ENCODE measurements around the gene TAS2R40. TPM values are rescaled to one million over a fixed set of nuclear protein-coding genes. Genes with fewer than 3 reads are reported as not detected.
A peak's percentile ranks its signal among the peaks of the same experiment; 100 is the strongest.

TAS2R40 gene
- total RNA-seq, 1 experiment from 2014 or later: not detected

DNA sequence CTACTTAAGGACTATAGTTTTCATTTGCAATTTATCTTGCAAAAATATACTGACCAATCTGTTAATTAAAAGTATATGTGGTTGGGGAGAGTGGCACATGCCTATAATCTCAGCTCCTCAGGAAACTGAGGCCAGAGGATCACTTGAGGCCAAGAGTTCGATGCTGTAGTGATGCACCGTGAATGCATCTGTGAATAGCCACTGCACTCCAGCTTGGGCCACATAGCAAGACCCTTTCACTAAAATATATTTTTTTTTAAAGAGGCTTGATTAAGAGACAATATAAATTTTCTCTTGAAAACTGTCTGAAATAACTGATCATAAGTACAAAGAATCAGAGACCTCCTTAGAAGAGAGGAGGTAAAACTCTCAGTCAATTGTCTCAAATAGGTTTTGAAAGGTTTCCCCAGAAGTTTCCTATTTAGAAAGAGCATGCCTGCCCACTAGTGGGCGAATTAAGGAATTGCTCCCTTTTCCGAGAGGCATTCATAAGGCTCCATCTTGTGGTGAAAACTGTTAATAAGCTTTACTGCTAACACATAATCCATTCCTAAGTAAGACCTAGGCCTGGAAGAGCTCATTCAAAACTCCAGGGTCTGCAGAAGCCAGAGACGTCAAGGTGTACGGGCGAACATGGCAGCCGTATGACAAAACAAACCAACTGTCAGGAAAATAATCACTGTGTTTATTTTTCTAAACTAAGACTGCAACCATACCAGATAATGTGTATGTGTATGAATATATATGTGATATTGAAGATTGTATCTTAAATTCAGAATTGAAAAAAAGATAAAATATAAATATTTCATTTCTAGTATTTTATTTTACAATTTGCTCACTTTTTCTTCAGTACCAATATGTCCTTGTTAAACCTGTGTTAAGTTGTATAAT lies 6.8 kb upstream of the TAS2R40 start:
- H3K9ac ChIP-seq (ENCODE audit: low read length): no peak overlapping the region
- DNase-seq (ENCODE audit: low read depth, low spot score) (peak; percentile 87), ATAC-seq (peak; percentile 98)
- no peaks in the 10 kb centered on the region for H3K4me1 ChIP-seq (ENCODE audit: control insufficient read depth in 1 of 2, insufficient read depth in 2 of 2, low read length in 2 of 2)
- no peaks in the 10 kb centered on the region for H3K79me2 ChIP-seq (ENCODE audit: insufficient read depth, low read length)
- H3K9me3 ChIP-seq (ENCODE audit: control insufficient read depth in 1 of 2, insufficient read depth in 1 of 2, low read depth in 1 of 2, low read length in 2 of 2): no peaks in the 10 kb centered on the region
- no peak overlapping the region for H3K4me2 ChIP-seq (ENCODE audit: low read length)
- H4K20me1 ChIP-seq (ENCODE audit: insufficient read depth): no peaks in the 10 kb centered on the region
- H3K27ac ChIP-seq (ENCODE audit: low read depth, low read length): no peak overlapping the region
- ChIA-PET RAD21 (ENCODE audit: low non-redundant PET in 1 of 2, low total read pairs in 2 of 2, uncharacterized antibody in 2 of 2, unreplicated experiment in 2 of 2) (interaction anchor here (0.6 to 2.4 kb wide), 9 partner anchors 25 to 343 kb away, joined by 3 to 12 read pairs (median 4); no protein-coding TSS in a partner anchor), CTCF (interaction anchor here (0.5 to 4.3 kb wide), 40 partner anchors 8 to 1223 kb away, joined by 3 to 331 read pairs (median 4); partner anchors contain the start of genes CASP2 and TAS2R39), POLR2A (interaction anchor here (1.2 kb wide), 1 partner anchor 207 kb away, joined by 3 read pairs; no protein-coding TSS in a partner anchor)
- no peaks in the 10 kb centered on the region for H3K9me2 ChIP-seq (ENCODE audit: insufficient read depth)
- BruUV-seq (replicated peaks): no TSS peak
- intact Hi-C loops (cut with micrococcal nuclease): loop anchor here (1.0 to 10.0 kb wide), 4 partner anchors 207 to 611 kb away; partner anchors contain the start of gene EPHB6
- H3K27me3 ChIP-seq (ENCODE audit: insufficient read depth, low read length): no peaks in the 10 kb centered on the region
- H2AFZ ChIP-seq (ENCODE audit: low read depth, low read length, poor library complexity, severe bottlenecking): peak overlapping the region; percentile 44
- no peak overlapping the region for H3K4me3 ChIP-seq (replicated peaks in 1 of 2; ENCODE audit: low read depth in 1 of 2, low read length in 2 of 2)
- H3K36me3 ChIP-seq (ENCODE audit: control insufficient read depth in 1 of 2, insufficient read depth in 2 of 2, low read length in 2 of 2): no peaks in the 10 kb centered on the region
- no peak for TF ChIP-seq ELF1 (IDR thresholded peaks at IDR 0.05; ENCODE audit: borderline replicate concordance, low read depth)
- no peak for TF ChIP-seq SP1 (IDR thresholded peaks at IDR 0.05; ENCODE audit: low read depth)
- TF ChIP-seq ZNF274 (IDR thresholded peaks at IDR 0.05; ENCODE audit: low read depth, low read length): no peak
- TF ChIP-seq JUND (IDR thresholded peaks at IDR 0.05): no peak
- TF ChIP-seq SIN3A (IDR thresholded peaks at IDR 0.05; ENCODE audit: low read depth): no peak
- TF ChIP-seq, protein P1, sequence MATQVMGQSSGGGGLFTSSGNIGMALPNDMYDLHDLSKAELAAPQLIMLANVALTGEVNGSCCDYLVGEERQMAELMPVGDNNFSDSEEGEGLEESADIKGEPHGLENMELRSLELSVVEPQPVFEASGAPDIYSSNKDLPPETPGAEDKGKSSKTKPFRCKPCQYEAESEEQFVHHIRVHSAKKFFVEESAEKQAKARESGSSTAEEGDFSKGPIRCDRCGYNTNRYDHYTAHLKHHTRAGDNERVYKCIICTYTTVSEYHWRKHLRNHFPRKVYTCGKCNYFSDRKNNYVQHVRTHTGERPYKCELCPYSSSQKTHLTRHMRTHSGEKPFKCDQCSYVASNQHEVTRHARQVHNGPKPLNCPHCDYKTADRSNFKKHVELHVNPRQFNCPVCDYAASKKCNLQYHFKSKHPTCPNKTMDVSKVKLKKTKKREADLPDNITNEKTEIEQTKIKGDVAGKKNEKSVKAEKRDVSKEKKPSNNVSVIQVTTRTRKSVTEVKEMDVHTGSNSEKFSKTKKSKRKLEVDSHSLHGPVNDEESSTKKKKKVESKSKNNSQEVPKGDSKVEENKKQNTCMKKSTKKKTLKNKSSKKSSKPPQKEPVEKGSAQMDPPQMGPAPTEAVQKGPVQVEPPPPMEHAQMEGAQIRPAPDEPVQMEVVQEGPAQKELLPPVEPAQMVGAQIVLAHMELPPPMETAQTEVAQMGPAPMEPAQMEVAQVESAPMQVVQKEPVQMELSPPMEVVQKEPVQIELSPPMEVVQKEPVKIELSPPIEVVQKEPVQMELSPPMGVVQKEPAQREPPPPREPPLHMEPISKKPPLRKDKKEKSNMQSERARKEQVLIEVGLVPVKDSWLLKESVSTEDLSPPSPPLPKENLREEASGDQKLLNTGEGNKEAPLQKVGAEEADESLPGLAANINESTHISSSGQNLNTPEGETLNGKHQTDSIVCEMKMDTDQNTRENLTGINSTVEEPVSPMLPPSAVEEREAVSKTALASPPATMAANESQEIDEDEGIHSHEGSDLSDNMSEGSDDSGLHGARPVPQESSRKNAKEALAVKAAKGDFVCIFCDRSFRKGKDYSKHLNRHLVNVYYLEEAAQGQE (IDR thresholded peaks at IDR 0.05; ENCODE audit: low read depth): no peak
- 0 out of 2 replicates have a peak, but pooled peaks have one; percentile 34 for TF ChIP-seq CBX3 (IDR thresholded peaks at IDR 0.05; ENCODE audit: low read depth)
- TF ChIP-seq, protein P2, sequence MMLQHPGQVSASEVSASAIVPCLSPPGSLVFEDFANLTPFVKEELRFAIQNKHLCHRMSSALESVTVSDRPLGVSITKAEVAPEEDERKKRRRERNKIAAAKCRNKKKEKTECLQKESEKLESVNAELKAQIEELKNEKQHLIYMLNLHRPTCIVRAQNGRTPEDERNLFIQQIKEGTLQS (IDR thresholded peaks at IDR 0.05): no peak
- TF ChIP-seq, protein P3, sequence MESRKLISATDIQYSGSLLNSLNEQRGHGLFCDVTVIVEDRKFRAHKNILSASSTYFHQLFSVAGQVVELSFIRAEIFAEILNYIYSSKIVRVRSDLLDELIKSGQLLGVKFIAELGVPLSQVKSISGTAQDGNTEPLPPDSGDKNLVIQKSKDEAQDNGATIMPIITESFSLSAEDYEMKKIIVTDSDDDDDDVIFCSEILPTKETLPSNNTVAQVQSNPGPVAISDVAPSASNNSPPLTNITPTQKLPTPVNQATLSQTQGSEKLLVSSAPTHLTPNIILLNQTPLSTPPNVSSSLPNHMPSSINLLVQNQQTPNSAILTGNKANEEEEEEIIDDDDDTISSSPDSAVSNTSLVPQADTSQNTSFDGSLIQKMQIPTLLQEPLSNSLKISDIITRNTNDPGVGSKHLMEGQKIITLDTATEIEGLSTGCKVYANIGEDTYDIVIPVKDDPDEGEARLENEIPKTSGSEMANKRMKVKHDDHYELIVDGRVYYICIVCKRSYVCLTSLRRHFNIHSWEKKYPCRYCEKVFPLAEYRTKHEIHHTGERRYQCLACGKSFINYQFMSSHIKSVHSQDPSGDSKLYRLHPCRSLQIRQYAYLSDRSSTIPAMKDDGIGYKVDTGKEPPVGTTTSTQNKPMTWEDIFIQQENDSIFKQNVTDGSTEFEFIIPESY (IDR thresholded peaks at IDR 0.05; ENCODE audit: extremely low read depth, insufficient replicate concordance, low read length): no peak
- TF ChIP-seq POLR2AphosphoS5 (IDR thresholded peaks at IDR 0.05; ENCODE audit: low read depth, low read length): no peak
- TF ChIP-seq SRF (IDR thresholded peaks at IDR 0.05; ENCODE audit: low read depth): no peak
- peak; percentile 54 for TF ChIP-seq YY1 (IDR thresholded peaks at IDR 0.05; ENCODE audit: extremely low read depth, insufficient replicate concordance, low read depth, low read length)
- TF ChIP-seq TCF7L2 (IDR thresholded peaks at IDR 0.05; ENCODE audit: borderline replicate concordance, extremely low read depth, insufficient read depth, insufficient read length): no peak
- no peak for TF ChIP-seq CEBPB (IDR thresholded peaks at IDR 0.05; ENCODE audit: low read depth)
- TF ChIP-seq EZH2phosphoT487 (IDR thresholded peaks at IDR 0.05; ENCODE audit: borderline replicate concordance): no peak
- TF ChIP-seq RAD21 (IDR thresholded peaks at IDR 0.05; ENCODE audit: low read depth): peak; percentile 100
- TF ChIP-seq EZH2 (IDR thresholded peaks at IDR 0.05): no peak
- TF ChIP-seq FOSL1 (IDR thresholded peaks at IDR 0.05; ENCODE audit: low read depth): no peak
- TF ChIP-seq, protein P4, sequence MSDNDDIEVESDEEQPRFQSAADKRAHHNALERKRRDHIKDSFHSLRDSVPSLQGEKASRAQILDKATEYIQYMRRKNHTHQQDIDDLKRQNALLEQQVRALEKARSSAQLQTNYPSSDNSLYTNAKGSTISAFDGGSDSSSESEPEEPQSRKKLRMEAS (IDR thresholded peaks at IDR 0.05): no peak
- no peak for TF ChIP-seq ZFX (IDR thresholded peaks at IDR 0.05)
- no peak for TF ChIP-seq POLR2A (IDR thresholded peaks at IDR 0.05; ENCODE audit: borderline replicate concordance, extremely low read depth, insufficient read depth, insufficient read length)
- TF ChIP-seq EGR1 (IDR thresholded peaks at IDR 0.05; ENCODE audit: low read depth): no peak

All from HCT116 (cell line).